PC-9 (cell line): Measurements from ENCODE around the gene CISD3. TPM values are rescaled to one million over a fixed set of nuclear protein-coding genes. Genes with fewer than 3 reads are reported as not detected.
"Not testable (repeated sequence)": the region's sequence is repeated elsewhere in the genome, so short reads cannot be mapped to it uniquely, and the experiment has no call there.

Source experiments
- BruUV-seq: library from RNA; stranded (reverse); fragments of 400-500 nt; replicated peaks from 2 replicates; lab custom pipeline; 2021; lab: Mats Ljungman, UMichigan
- CTCF ChIA-PET: fragments of 300-600 bp; sonication (Branson Sonifier 250); formaldehyde crosslinking; loops from one replicate; lab custom pipeline; 2022; ENCODE audit warnings: antibody characterized with exemption; lab: Charles Lee
- POLR2A ChIA-PET: fragments of 300-600 bp; sonication (Branson Sonifier 250); formaldehyde crosslinking; loops from one replicate; lab custom pipeline; 2022; ENCODE audit warnings: antibody characterized with exemption; ENCODE audit not compliant: unreplicated experiment; lab: Charles Lee
- DNase-seq, 2 experiments: peaks; one replicate each; pipeline versions ENCODE4 v3.0.0 to v3.0.0-alpha.2; 2015 to 2022; ENCODE audit warnings: mixed read lengths in 1 of 2
- H2AFZ ChIP-seq: fragments of 200-600 bp; sonication (generic); 2 replicates; pipeline ENCODE4 v1.8.1; 2017; ENCODE audit warnings: antibody characterized with exemption
- H3F3A ChIP-seq: fragments of 200-600 bp; sonication (generic); 2 replicates; pipeline ENCODE4 v1.8.1; 2017; ENCODE audit warnings: antibody characterized with exemption, mild to moderate bottlenecking, low read depth; ENCODE audit not compliant: insufficient read depth
- H3K27ac ChIP-seq: fragments of 200-600 bp; sonication (generic); 2 replicates; pipeline ENCODE4 v1.6.1; 2016; ENCODE audit warnings: mixed run types
- H3K27me3 ChIP-seq: fragments of 200-600 bp; sonication (generic); 2 replicates; pipeline ENCODE4 v1.6.1; 2016; ENCODE audit warnings: low read depth, mixed run types; ENCODE audit not compliant: insufficient read depth
- H3K36me3 ChIP-seq: fragments of 200-600 bp; sonication (generic); 2 replicates; pipeline ENCODE4 v1.6.1; 2016; ENCODE audit warnings: low read depth, mixed run types
- H3K4me1 ChIP-seq: fragments of 200-600 bp; sonication (generic); replicated peaks from 2 replicates; pipeline ENCODE4 v1.6.1; 2016; ENCODE audit warnings: mixed run types; ENCODE audit not compliant: insufficient read depth
- H3K4me2 ChIP-seq: fragments of 200-600 bp; sonication (generic); 2 replicates; pipeline ENCODE4 v1.6.1; 2017; ENCODE audit warnings: mixed run types
- H3K4me3 ChIP-seq: fragments of 200-600 bp; sonication (generic); 2 replicates; pipeline ENCODE4 v1.6.1; 2016; ENCODE audit warnings: mixed run types
- H3K79me2 ChIP-seq: fragments of 200-600 bp; sonication (generic); 2 replicates; pipeline ENCODE4 v1.6.1; 2017; ENCODE audit warnings: low read depth, mixed run types
- H3K9me2 ChIP-seq: fragments of 200-600 bp; sonication (generic); 2 replicates; pipeline ENCODE4 v1.8.1; 2017; ENCODE audit warnings: mild to moderate bottlenecking; ENCODE audit not compliant: insufficient read depth
- H3K9me3 ChIP-seq: fragments of 200-600 bp; sonication (generic); 2 replicates; pipeline ENCODE4 v1.8.1; 2016; ENCODE audit warnings: low read depth; ENCODE audit not compliant: insufficient read depth
- H4K20me1 ChIP-seq: fragments of 200-600 bp; sonication (generic); 2 replicates; pipeline ENCODE4 v1.8.1; 2017; ENCODE audit not compliant: insufficient read depth
- CTCF ChIP-seq: fragments of 200-600 bp; sonication (generic); conservative IDR thresholded peaks from 2 replicates; pipeline ENCODE4 v1.6.1; 2017; ENCODE audit warnings: mixed run types, antibody characterized with exemption, mild to moderate bottlenecking, moderate library complexity
- EZH2 ChIP-seq: fragments of 200-600 bp; sonication (generic); IDR thresholded peaks from 2 replicates; pipeline ENCODE4 v1.8.0; 2017; ENCODE audit warnings: antibody characterized with exemption, low read depth
- intact Hi-C: fragments of 100-400 bp; cut with micrococcal nuclease; formaldehyde crosslinking; loops from one replicate; pipeline ENCODE4 v1.10.0; 2022; ENCODE audit not compliant: unreplicated experiment
- total RNA-seq: library from RNA; stranded (reverse); gene quantifications from 2 replicates; pipeline ENCODE4 v1.2.3, GENCODE V29; 2021

The CISD3 gene
- total RNA-seq, 1 experiment from 2014 or later = 36.6 TPM

- no peaks in the 10 kb centered on the region for H3K9me2 ChIP-seq
- no peaks in the 10 kb centered on the region; the same call in 1 of the 2 replicates for H4K20me1 ChIP-seq
- ChIA-PET CTCF (no interaction called here), POLR2A (no interaction called here)
- TF ChIP-seq EZH2 = no peak
- no peak for TF ChIP-seq CTCF
- no TSS peak for BruUV-seq
- intact Hi-C loops = no loop called here
- no peaks in the 10 kb centered on the region for H3K27me3 ChIP-seq
- no peaks in the 10 kb centered on the region for H3K4me1 ChIP-seq
- no peaks in the 10 kb centered on the region for H3K9me3 ChIP-seq
- H3K4me3 ChIP-seq = no peak overlapping the region
- H3K79me2 ChIP-seq = no peaks in the 10 kb centered on the region
- peaks cover 20% of the 10 kb centered on the region; the same call in 1 of the 2 replicates for H3F3A ChIP-seq
- DNase-seq = no peak
- no peak overlapping the region for H3K4me2 ChIP-seq
- no peak overlapping the region for H3K27ac ChIP-seq
- H3K36me3 ChIP-seq = peaks cover 11% of the 10 kb centered on the region; the same call in 1 of the 2 replicates
- H2AFZ ChIP-seq = no peak overlapping the region
These were observed 8.3 kb upstream of the CISD3 start for GRCh38 chr17:38721802-38722201.

DNA sequence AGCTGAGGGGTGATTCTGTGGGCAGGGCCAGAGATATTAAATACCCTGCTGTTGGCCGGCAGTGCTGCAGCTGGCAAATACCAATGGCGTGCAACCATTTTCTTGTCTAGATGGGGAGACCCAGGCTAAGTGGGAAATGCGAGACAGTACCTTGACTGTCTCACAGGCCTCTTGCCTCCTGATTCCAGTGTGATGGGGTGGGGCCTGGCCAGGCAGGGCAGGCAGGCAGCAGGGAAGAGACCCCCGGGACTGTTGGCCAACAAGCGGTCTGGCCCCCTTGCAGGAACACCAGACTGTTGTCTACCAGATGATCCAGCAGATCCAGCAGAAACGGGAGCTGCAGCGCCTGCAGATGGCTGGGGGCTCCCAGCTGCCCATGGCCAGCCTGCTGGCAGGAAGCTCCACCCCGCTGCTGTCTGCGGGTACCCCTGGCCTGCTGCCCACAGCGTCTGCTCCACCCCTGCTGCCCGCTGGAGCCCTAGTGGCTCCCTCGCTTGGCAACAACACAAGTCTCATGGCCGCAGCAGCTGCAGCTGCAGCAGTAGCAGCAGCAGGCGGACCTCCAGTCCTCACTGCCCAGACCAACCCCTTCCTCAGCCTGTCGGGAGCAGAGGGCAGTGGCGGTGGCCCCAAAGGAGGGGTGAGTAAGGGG lies 5.7 kb upstream of the CISD3 start:
- Histone ChIP-seq H3K36me3 (peaks cover 6% of the 10 kb centered on the region; the same call in 1 of the 2 replicates), H3K27ac (no peak overlapping the region), H3K4me2 (no peak overlapping the region), H3K4me3 (no peak overlapping the region), H3K27me3 (no peaks in the 10 kb centered on the region), H3K79me2 (no peaks in the 10 kb centered on the region), H3K9me3 (no peaks in the 10 kb centered on the region), H3F3A (peaks cover 34% of the 10 kb centered on the region; the same call in 1 of the 2 replicates), H2AFZ (no peak overlapping the region), H3K4me1 (no peaks in the 10 kb centered on the region), H4K20me1 (no peaks in the 10 kb centered on the region; the same call in 1 of the 2 replicates), H3K9me2 (no peaks in the 10 kb centered on the region)
- TF ChIP-seq EZH2 (no peak), CTCF (no peak)
- POLR2A ChIA-PET = no interaction called here
- intact Hi-C loops = no loop called here
- DNase-seq = no peak
- no TSS peak for BruUV-seq
- CTCF ChIA-PET = no interaction called here

DNA sequence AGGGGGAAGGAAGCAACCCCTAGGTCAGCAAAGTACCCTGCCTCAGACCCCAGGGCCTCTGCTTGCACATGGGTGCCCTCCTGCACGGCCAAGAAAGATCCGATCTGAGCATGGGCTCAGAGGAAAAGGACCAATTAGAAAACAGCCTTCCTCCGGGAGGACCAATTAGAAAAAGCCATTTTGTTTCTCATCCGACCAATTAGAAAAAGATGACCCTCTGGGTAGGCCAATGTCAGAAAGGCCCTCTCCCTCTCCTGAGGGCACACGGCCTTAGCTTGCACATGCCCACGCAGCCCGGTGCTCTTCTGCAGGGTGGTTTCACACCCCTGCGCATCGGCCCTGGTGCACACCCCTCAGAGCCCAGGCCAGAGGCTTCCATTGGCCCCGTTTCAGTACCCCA lies 5.1 kb upstream of the CISD3 start:
- POLR2A ChIA-PET = no interaction called here
- Histone ChIP-seq H3K36me3 (peaks cover 6% of the 10 kb centered on the region; the same call in 1 of the 2 replicates), H3K27me3 (no peaks in the 10 kb centered on the region), H3K9me2 (no peaks in the 10 kb centered on the region), H2AFZ (no peak overlapping the region), H3K4me2 (no peak overlapping the region), H3K27ac (no peak overlapping the region), H3K9me3 (no peaks in the 10 kb centered on the region), H3K79me2 (no peaks in the 10 kb centered on the region), H4K20me1 (no peaks in the 10 kb centered on the region; the same call in 1 of the 2 replicates), H3K4me1 (no peaks in the 10 kb centered on the region), H3K4me3 (no peak overlapping the region), H3F3A (peaks cover 37% of the 10 kb centered on the region; the same call in 1 of the 2 replicates)
- CTCF ChIA-PET = no interaction called here
- TF ChIP-seq EZH2 = no peak
- no peak for TF ChIP-seq CTCF
- BruUV-seq = no TSS peak
- no peak for DNase-seq
- intact Hi-C loops = no loop called here

- H3K27ac ChIP-seq, H2AFZ ChIP-seq, H3K27me3 ChIP-seq, DNase-seq, H3K4me2 ChIP-seq, BruUV-seq, POLR2A ChIA-PET, H3K4me1 ChIP-seq, H3K36me3 ChIP-seq, intact Hi-C loops, H3K9me2 ChIP-seq, H3K4me3 ChIP-seq, H3K9me3 ChIP-seq, H3K79me2 ChIP-seq, H4K20me1 ChIP-seq, CTCF ChIA-PET: not testable (repeated sequence)
- H3F3A ChIP-seq = peaks cover 35% of the 10 kb centered on the region; the same call in 1 of the 2 replicates
These were observed 4.0 kb upstream of the CISD3 start for GRCh38 chr17:38726145-38726544.
